Activated CD8-positive, alpha-beta T cell treated with anti-CD3 and anti-CD28 coated beads, Interleukin-2, amount 10 ng/mL, durations not matched to agents 7 days and 5 days (primary cell): ENCODE measurements around the gene RSL1D1. TPM values are rescaled to one million over a fixed set of nuclear protein-coding genes. Genes with fewer than 3 reads are reported as not detected.
"Not testable (repeated sequence)": the region's sequence is repeated elsewhere in the genome, so short reads cannot be mapped to it uniquely, and the experiment has no call there.

Experiments used
- ATAC-seq: fragments of 150-1000 bp; cut with Tn5 transposase; one replicate; pipeline ENCODE4 v1.10.0; 2021; ENCODE audit warnings: moderate library complexity
- CTCF ChIA-PET: fragments of 350-600 bp; sonication (Branson Sonifier 250); formaldehyde crosslinking; loops from one replicate; lab custom pipeline; 2021; ENCODE audit warnings: antibody characterized with exemption; lab: Charles Lee
- POLR2A ChIA-PET: fragments of 350-600 bp; sonication (Branson Sonifier 250); formaldehyde crosslinking; loops from one replicate; lab custom pipeline; 2021; ENCODE audit warnings: antibody characterized with exemption; lab: Charles Lee
- DNase-seq: peaks from one replicate; pipeline ENCODE4 v3.0.0-alpha.2; 2020
- H3K27ac Mint-ChIP-seq: one replicate; pipeline ENCODE4 v1.8.0; 2021; ENCODE audit warnings: mild to moderate bottlenecking, mixed read lengths
- H3K27me3 Mint-ChIP-seq: one replicate; pipeline ENCODE4 v1.8.0; 2021; ENCODE audit warnings: low read depth, mixed read lengths
- H3K36me3 Mint-ChIP-seq: one replicate; pipeline ENCODE4 v1.8.0; 2021; ENCODE audit warnings: low read depth, mixed read lengths
- H3K4me1 Mint-ChIP-seq: one replicate; pipeline ENCODE4 v1.8.0; 2021; ENCODE audit warnings: low read depth, mixed read lengths
- H3K4me3 Mint-ChIP-seq: one replicate; pipeline ENCODE4 v1.8.0; 2021; ENCODE audit warnings: mild to moderate bottlenecking, mixed read lengths
- H3K9me3 Mint-ChIP-seq: one replicate; pipeline ENCODE4 v1.8.0; 2022; ENCODE audit warnings: mixed read lengths; ENCODE audit not compliant: insufficient read depth
- total RNA-seq, 2 experiments: library from RNA; stranded (reverse); gene quantifications; one replicate each; pipeline ENCODE4 v1.2.3, GENCODE V29; 2021

The RSL1D1 gene
- total RNA-seq, 2 experiments from 2014 or later, result 156 to 158 TPM

GRCh38 chr16:11843206-11843605 is 8.1 kb downstream of the RSL1D1 start:
- H3K27me3 Mint-ChIP-seq, result no peaks in the 10 kb centered on the region
- POLR2A ChIA-PET, result no interaction called here
- no peak overlapping the region for H3K4me3 Mint-ChIP-seq
- no peak overlapping the region for H3K27ac Mint-ChIP-seq
- H3K36me3 Mint-ChIP-seq, result peaks cover 57% of the 10 kb centered on the region
- no peaks in the 10 kb centered on the region for H3K4me1 Mint-ChIP-seq
- ATAC-seq (no peak), DNase-seq (no peak)
- no peaks in the 10 kb centered on the region for H3K9me3 Mint-ChIP-seq
- CTCF ChIA-PET, result no interaction called here

- ChIA-PET CTCF (interaction anchor here (1.4 to 1.6 kb wide), 2 partner anchors 43 to 227 kb away, joined by 5 to 7 read pairs; partner anchors contain the start of gene ZC3H7A), POLR2A (no interaction called here)
- ATAC-seq, result no peak
- Mint-ChIP-seq H3K4me3 (no peak overlapping the region), H3K36me3 (peaks cover 62% of the 10 kb centered on the region), H3K27me3 (no peaks in the 10 kb centered on the region), H3K4me1 (no peaks in the 10 kb centered on the region), H3K27ac (no peak overlapping the region), H3K9me3 (no peaks in the 10 kb centered on the region)
- DNase-seq, result no peak
These were observed 10.3 kb downstream of the RSL1D1 start for GRCh38 chr16:11841026-11841425.

- Mint-ChIP-seq H3K27ac (no peak overlapping the region), H3K9me3 (no peaks in the 10 kb centered on the region), H3K36me3 (peaks cover 42% of the 10 kb centered on the region), H3K4me3 (no peak overlapping the region), H3K27me3 (no peaks in the 10 kb centered on the region), H3K4me1 (no peaks in the 10 kb centered on the region)
- ChIA-PET POLR2A (interaction anchor here (0.7 kb wide), 1 partner anchor 164 kb away, joined by 3 read pairs; no protein-coding TSS in a partner anchor), CTCF (interaction anchor here (0.9 kb wide), 1 partner anchor 231 kb away, joined by 3 read pairs; no protein-coding TSS in a partner anchor)
- ATAC-seq (peak; percentile 18), DNase-seq (no peak)
These were observed 14.6 kb downstream of the RSL1D1 start for GRCh38 chr16:11836650-11837244.

- Mint-ChIP-seq H3K4me3 (no peak overlapping the region), H3K27ac (no peak overlapping the region), H3K9me3 (no peaks in the 10 kb centered on the region), H3K36me3 (peaks cover 37% of the 10 kb centered on the region), H3K4me1 (no peaks in the 10 kb centered on the region), H3K27me3 (no peaks in the 10 kb centered on the region)
- DNase-seq, result no peak
- ATAC-seq, result no peak
- ChIA-PET CTCF (no interaction called here), POLR2A (no interaction called here)
These were observed 15.3 kb downstream of the RSL1D1 start for GRCh38 chr16:11835891-11836649.

- no peak for ATAC-seq
- no peaks in the 10 kb centered on the region for H3K9me3 Mint-ChIP-seq
- POLR2A ChIA-PET, result no interaction called here
- no peaks in the 10 kb centered on the region for H3K4me1 Mint-ChIP-seq
- H3K27ac Mint-ChIP-seq, result no peak overlapping the region
- H3K27me3 Mint-ChIP-seq, result no peaks in the 10 kb centered on the region
- H3K4me3 Mint-ChIP-seq, result no peak overlapping the region
- H3K36me3 Mint-ChIP-seq, result peaks cover 34% of the 10 kb centered on the region
- DNase-seq, result no peak
- CTCF ChIA-PET, result interaction anchor here (0.8 kb wide), 1 partner anchor 304 kb away, joined by 3 read pairs; no protein-coding TSS in a partner anchor
These were observed 16.0 kb downstream of the RSL1D1 start for GRCh38 chr16:11835309-11835708.

- Mint-ChIP-seq H3K36me3 (peaks cover 23% of the 10 kb centered on the region), H3K9me3 (no peaks in the 10 kb centered on the region), H3K4me3 (no peak overlapping the region), H3K27ac (no peak overlapping the region), H3K4me1 (no peaks in the 10 kb centered on the region), H3K27me3 (no peaks in the 10 kb centered on the region)
- ATAC-seq (no peak), DNase-seq (no peak)
- CTCF ChIA-PET, result interaction anchor here (1.1 kb wide), 1 partner anchor 36 kb away, joined by 4 read pairs; the partner anchor contains the start of gene ZC3H7A
- POLR2A ChIA-PET, result interaction anchor here (0.6 kb wide), 1 partner anchor 162 kb away, joined by 3 read pairs; no protein-coding TSS in a partner anchor
These were observed 17.2 kb downstream of the RSL1D1 start for GRCh38 chr16:11833951-11834695.

- DNase-seq (no peak), ATAC-seq (no peak)
- H3K27me3 Mint-ChIP-seq, result peaks cover 2% of the 10 kb centered on the region
- no peaks in the 10 kb centered on the region for H3K36me3 Mint-ChIP-seq
- H3K4me3 Mint-ChIP-seq, result no peak overlapping the region
- H3K4me1 Mint-ChIP-seq, result no peaks in the 10 kb centered on the region
- no peak overlapping the region for H3K27ac Mint-ChIP-seq
- ChIA-PET POLR2A (no interaction called here), CTCF (interaction anchor here (1.0 kb wide), 1 partner anchor 297 kb away, joined by 4 read pairs; no protein-coding TSS in a partner anchor)
- H3K9me3 Mint-ChIP-seq, result no peaks in the 10 kb centered on the region
These were observed 22.6 kb downstream of the RSL1D1 start for GRCh38 chr16:11828696-11829095.

GRCh38 chr16:11825520-11826165 is 25.7 kb downstream of the RSL1D1 start:
- H3K9me3 Mint-ChIP-seq, H3K4me3 Mint-ChIP-seq, POLR2A ChIA-PET, H3K27ac Mint-ChIP-seq, H3K36me3 Mint-ChIP-seq, CTCF ChIA-PET, DNase-seq, H3K4me1 Mint-ChIP-seq, H3K27me3 Mint-ChIP-seq, ATAC-seq: not testable (repeated sequence)

- Mint-ChIP-seq H3K27ac (no peak overlapping the region), H3K4me1 (no peaks in the 10 kb centered on the region), H3K9me3 (no peaks in the 10 kb centered on the region), H3K4me3 (no peak overlapping the region), H3K27me3 (peaks cover 2% of the 10 kb centered on the region), H3K36me3 (no peaks in the 10 kb centered on the region)
- ATAC-seq, result no peak
- CTCF ChIA-PET, result no interaction called here
- POLR2A ChIA-PET, result no interaction called here
- DNase-seq, result no peak
These were observed 27.0 kb downstream of the RSL1D1 start for GRCh38 chr16:11824362-11824761.

- H3K36me3 Mint-ChIP-seq, H3K27ac Mint-ChIP-seq, H3K27me3 Mint-ChIP-seq, DNase-seq, ATAC-seq, H3K4me3 Mint-ChIP-seq, POLR2A ChIA-PET, CTCF ChIA-PET, H3K4me1 Mint-ChIP-seq, H3K9me3 Mint-ChIP-seq: not testable (repeated sequence)
These were observed 27.7 kb downstream of the RSL1D1 start for GRCh38 chr16:11823645-11824044.

- DNase-seq (no peak), ATAC-seq (no peak)
- H3K9me3 Mint-ChIP-seq, result no peaks in the 10 kb centered on the region
- no peaks in the 10 kb centered on the region for H3K27me3 Mint-ChIP-seq
- H3K36me3 Mint-ChIP-seq, result no peaks in the 10 kb centered on the region
- ChIA-PET CTCF (no interaction called here), POLR2A (no interaction called here)
- no peak overlapping the region for H3K4me3 Mint-ChIP-seq
- H3K27ac Mint-ChIP-seq, result no peak overlapping the region
- no peaks in the 10 kb centered on the region for H3K4me1 Mint-ChIP-seq
These were observed 31.5 kb downstream of the RSL1D1 start for GRCh38 chr16:11819798-11820197.
